22Rv1 (cell line): ENCODE data around the gene CCND2.

Experiments used
- CTCF ChIP-seq: fragments of 450-650 bp; IDR thresholded peaks from 2 replicates; pipeline ENCODE4 v1.5.1; 2017; ENCODE audit warnings: mild to moderate bottlenecking
- ZFX ChIP-seq: fragments of 450-650 bp; IDR thresholded peaks from 2 replicates; pipeline ENCODE4 v1.6.1; 2017; ENCODE audit warnings: antibody characterized with exemption, borderline replicate concordance

GRCh38 chr12:4245446-4245845 is 28.1 kb upstream of the CCND2 start:
- no peak for TF ChIP-seq CTCF
- TF ChIP-seq ZFX, result no peak
